IMR-90 (cell line): ENCODE data around the gene ZGRF1.

ENCODE experiments used
- CEBPB ChIP-seq: IDR thresholded peaks from 2 replicates; pipeline ENCODE4 v1.6.1; 2012; ENCODE audit warnings: low read depth, low read length, improper control_type of control experiment
- MAZ ChIP-seq: IDR thresholded peaks from 2 replicates; pipeline ENCODE4 v1.6.1; 2012; ENCODE audit warnings: low read depth, mild to moderate bottlenecking, low read length, improper control_type of control experiment, moderate library complexity, borderline replicate concordance
- NFE2L2 ChIP-seq: fragments of 150-350 bp; IDR thresholded peaks from 2 replicates; pipeline ENCODE4 v1.6.1; 2016; ENCODE audit warnings: low read depth, mild to moderate bottlenecking, low read length
- POLR2A ChIP-seq: IDR thresholded peaks from 2 replicates; pipeline ENCODE4 v1.6.1; 2012; ENCODE audit warnings: mild to moderate bottlenecking, low read depth, low read length
- RAD21 ChIP-seq: IDR thresholded peaks from 2 replicates; pipeline ENCODE4 v1.6.1; 2012; ENCODE audit warnings: low read length, improper control_type of control experiment
- RCOR1 ChIP-seq: IDR thresholded peaks from 2 replicates; pipeline ENCODE4 v1.6.1; 2012; ENCODE audit warnings: mild to moderate bottlenecking, low read length, improper control_type of control experiment; ENCODE audit not compliant: insufficient replicate concordance
- TF ChIP-seq, protein P1 (sequence below): fragments of 150-350 bp; IDR thresholded peaks from 2 replicates; pipeline ENCODE4 v1.6.1; 2016; ENCODE audit warnings: low read depth, mild to moderate bottlenecking, low read length, moderate library complexity, borderline replicate concordance
- TF ChIP-seq, protein P2 (sequence below): conservative IDR thresholded peaks from 2 replicates; pipeline ENCODE4 v1.5.1; 2012; ENCODE audit warnings: mild to moderate bottlenecking, low read depth, low read length, improper control_type of control experiment
- TF ChIP-seq, protein P3 (sequence below): fragments of 150-350 bp; IDR thresholded peaks from 2 replicates; pipeline ENCODE4 v1.6.1; 2017; ENCODE audit warnings: mild to moderate bottlenecking, antibody characterized with exemption, low read length, low read depth

DNA sequence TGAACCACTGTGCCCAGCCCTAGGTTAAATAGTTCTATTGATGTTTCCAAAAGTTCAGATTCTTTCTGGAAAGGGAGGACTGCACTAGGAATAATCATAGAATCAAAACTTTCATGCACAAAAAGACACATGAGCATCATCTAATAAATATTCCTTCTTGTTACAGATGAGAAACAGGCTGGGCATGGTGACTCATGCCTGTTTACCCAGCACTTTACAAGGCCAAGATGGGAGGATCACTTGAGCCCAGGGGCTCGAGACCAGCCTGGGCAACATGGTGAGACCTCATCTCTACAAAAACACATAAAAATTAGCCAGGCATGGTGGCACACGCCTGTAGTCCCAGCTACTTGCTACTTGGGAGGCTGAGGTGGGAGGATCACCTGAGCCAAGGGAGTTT, 27.9 kb upstream of the ZGRF1 start:
- TF ChIP-seq POLR2A (no peak), RCOR1 (no peak), CEBPB (no peak), NFE2L2 (no peak), MAZ (no peak), RAD21 (no peak)
- TF ChIP-seq, protein P1, sequence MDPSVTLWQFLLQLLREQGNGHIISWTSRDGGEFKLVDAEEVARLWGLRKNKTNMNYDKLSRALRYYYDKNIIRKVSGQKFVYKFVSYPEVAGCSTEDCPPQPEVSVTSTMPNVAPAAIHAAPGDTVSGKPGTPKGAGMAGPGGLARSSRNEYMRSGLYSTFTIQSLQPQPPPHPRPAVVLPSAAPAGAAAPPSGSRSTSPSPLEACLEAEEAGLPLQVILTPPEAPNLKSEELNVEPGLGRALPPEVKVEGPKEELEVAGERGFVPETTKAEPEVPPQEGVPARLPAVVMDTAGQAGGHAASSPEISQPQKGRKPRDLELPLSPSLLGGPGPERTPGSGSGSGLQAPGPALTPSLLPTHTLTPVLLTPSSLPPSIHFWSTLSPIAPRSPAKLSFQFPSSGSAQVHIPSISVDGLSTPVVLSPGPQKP, result no peak
- TF ChIP-seq, protein P2, sequence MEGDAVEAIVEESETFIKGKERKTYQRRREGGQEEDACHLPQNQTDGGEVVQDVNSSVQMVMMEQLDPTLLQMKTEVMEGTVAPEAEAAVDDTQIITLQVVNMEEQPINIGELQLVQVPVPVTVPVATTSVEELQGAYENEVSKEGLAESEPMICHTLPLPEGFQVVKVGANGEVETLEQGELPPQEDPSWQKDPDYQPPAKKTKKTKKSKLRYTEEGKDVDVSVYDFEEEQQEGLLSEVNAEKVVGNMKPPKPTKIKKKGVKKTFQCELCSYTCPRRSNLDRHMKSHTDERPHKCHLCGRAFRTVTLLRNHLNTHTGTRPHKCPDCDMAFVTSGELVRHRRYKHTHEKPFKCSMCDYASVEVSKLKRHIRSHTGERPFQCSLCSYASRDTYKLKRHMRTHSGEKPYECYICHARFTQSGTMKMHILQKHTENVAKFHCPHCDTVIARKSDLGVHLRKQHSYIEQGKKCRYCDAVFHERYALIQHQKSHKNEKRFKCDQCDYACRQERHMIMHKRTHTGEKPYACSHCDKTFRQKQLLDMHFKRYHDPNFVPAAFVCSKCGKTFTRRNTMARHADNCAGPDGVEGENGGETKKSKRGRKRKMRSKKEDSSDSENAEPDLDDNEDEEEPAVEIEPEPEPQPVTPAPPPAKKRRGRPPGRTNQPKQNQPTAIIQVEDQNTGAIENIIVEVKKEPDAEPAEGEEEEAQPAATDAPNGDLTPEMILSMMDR, result no peak
- TF ChIP-seq, protein P3, sequence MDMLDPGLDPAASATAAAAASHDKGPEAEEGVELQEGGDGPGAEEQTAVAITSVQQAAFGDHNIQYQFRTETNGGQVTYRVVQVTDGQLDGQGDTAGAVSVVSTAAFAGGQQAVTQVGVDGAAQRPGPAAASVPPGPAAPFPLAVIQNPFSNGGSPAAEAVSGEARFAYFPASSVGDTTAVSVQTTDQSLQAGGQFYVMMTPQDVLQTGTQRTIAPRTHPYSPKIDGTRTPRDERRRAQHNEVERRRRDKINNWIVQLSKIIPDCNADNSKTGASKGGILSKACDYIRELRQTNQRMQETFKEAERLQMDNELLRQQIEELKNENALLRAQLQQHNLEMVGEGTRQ, result no peak
